ENCODE results near the gene LPIN2.

GRCh38 chr18:2984703-2985261, 28.2 kb downstream of the LPIN2 start:
- TF ChIP-seq CTCF (IDR thresholded peaks at IDR 0.05; ENCODE audit: low read length), result no peak
- TF ChIP-seq EZH2 (IDR thresholded peaks at IDR 0.05; ENCODE audit: borderline replicate concordance, low read length), result no peak

Data from OCI-LY1 (cell line).